Measurements from ENCODE around the gene POLR2J3. TPM values are rescaled to one million over a fixed set of nuclear protein-coding genes. Genes with fewer than 3 reads are reported as not detected.
A peak's percentile ranks its signal among the peaks of the same experiment; 100 is the strongest.
"Not testable (repeated sequence)": the region's sequence is repeated elsewhere in the genome, so short reads cannot be mapped to it uniquely, and the experiment has no call there.

POLR2J3 gene
- total RNA-seq, 2 donors from 2014 or later = 68.5 to 69.1 TPM

DNA sequence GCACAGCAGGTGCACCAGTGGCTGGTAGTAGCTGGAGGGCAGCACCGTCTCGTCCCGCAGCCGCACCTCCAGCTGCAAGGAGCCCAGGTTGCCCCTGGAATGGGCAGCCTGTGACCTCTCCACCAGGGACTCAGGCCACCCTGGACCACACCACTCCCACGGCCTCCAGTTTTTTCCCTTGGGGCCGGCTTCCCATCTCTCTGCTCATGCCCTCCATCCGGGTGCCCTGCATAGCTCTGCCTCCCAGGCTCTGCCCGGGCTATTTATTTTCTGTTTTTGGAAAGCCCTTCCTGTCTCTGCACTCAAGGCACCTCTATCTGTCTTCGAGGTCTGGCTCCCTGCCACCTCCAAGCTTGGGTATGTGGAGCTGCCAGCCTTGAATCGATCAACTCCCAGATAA lies 23.7 kb upstream of the POLR2J3 start:
- H3K36me3 Mint-ChIP-seq, H3K9me3 Mint-ChIP-seq, H3K27ac Mint-ChIP-seq, ATAC-seq: not testable (repeated sequence)
- DNase-seq (ENCODE audit: low spot score in 2 of 2) = peak in 1 of 2 donors; percentile 56

DNA sequence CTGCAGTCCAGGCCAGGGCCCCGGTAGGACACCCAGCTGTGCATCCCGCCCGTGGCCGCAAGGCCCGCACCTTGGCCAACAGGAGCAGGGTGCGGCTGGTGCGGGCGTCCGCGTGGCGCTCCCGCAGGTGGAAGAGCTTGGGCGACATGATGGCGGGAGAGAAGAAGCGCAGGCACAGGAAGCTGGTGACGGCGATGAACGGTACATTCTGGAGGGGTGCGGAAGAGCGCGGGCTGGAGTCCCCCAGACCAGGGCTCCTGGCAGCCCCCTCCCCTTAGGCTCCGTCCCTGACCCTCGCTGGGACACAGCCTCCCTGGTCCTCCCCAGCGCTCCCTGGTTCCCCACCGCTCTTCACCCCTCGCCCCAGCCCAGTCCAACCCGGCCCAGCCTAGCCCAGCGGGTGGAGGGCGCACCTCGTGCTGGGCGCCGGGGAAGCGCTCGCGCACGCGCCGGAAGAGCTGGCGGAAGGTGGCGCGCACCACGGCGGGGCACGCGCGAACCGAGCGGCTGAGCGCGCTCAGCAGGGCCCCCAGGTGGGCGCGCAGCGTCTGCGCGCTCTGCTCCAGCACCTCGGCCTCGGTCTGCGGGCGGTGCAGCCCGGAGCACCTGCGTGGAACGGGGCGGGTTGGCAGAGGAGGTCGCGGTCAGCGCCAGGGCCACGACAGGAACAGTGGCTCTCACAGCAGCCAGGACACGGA lies 21.4 kb upstream of the POLR2J3 start:
- not testable (repeated sequence) for H3K9me3 Mint-ChIP-seq
- ATAC-seq = peak; percentile 69 to 74

DNA sequence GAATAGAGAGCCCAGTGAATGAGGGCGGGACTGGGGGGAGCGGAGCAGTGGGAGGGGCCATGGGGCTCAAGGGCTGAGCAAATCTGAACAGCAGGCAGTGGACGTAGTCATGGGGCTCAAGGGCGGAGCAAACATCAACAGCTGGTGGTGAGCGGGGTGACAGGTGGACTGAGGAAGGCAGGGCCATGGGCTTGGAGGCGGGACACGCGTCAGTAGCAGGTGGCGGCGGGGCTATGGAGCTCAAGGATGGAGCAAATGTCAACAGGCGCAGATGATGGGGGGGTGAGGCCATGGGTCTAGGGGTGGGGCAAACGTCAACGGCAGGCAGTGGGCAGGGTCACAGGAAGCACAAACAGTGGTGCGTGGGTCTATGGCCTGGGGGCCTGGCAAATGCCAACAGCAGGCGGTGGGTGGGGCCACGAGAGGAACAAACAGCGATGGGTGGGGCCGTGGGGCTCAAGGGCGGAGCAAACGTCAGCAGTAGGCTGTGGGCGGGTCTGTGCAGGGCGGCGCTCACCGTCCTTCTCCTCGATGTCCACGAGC lies 20.2 kb upstream of the POLR2J3 start:
- H3K9me3 Mint-ChIP-seq, H3K36me3 Mint-ChIP-seq, H3K27ac Mint-ChIP-seq: not testable (repeated sequence)
- ATAC-seq (peak; percentile 67 to 71), DNase-seq (ENCODE audit: low spot score in 2 of 2) (peak in 1 of 2 donors; percentile 64)

More for the DNA sequence above, 21.4 kb upstream of the POLR2J3 start:
- not testable (repeated sequence) for DNase-seq (ENCODE audit: low spot score in 2 of 2); H3K36me3 Mint-ChIP-seq; H3K27ac Mint-ChIP-seq

DNA sequence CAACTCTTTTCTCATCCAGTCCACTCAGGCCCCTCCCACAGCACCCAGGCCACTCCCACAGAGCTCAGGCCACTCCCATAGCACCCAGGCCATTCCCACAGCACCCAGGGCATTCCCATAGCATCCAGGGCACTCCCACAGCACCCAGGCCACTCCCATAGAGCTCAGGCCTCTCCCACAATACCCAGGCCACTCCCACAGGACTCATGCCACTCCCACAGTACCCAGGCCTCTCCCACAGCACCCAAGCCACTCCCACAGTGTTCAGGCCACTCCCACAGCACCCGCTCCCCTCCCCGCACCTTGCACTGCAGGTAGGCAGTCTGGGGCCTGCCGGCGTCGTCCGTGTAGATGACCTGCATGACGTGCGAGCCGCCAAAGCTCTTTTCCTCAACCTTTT lies 17.5 kb upstream of the POLR2J3 start:
- peak; percentile 23 to 71 for ATAC-seq
- DNase-seq (ENCODE audit: low spot score in 2 of 2); H3K36me3 Mint-ChIP-seq; H3K9me3 Mint-ChIP-seq; H3K27ac Mint-ChIP-seq: not testable (repeated sequence)

DNA sequence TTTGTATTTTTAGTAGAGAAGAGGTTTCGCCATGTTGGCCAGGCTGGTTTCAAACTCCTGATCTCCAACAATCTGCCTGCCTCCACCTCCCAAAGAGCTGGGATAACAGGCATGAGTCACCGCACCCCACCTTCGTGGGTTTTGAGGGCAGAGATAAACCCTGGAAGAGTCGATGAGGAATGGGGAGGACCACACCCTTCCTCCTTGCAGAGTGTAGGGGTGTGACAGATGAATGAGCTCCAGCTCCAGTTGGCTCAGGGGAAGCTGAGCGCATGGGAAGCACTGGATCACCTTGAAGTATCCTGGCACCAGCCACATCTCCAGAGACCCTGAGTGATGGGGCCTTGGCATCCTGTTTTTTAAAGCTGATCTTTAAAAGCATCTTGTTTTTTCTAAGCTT lies 11.1 kb upstream of the POLR2J3 start:
- H3K36me3 Mint-ChIP-seq; H3K27ac Mint-ChIP-seq; H3K9me3 Mint-ChIP-seq; DNase-seq (ENCODE audit: low spot score in 2 of 2); ATAC-seq: not testable (repeated sequence)

DNA sequence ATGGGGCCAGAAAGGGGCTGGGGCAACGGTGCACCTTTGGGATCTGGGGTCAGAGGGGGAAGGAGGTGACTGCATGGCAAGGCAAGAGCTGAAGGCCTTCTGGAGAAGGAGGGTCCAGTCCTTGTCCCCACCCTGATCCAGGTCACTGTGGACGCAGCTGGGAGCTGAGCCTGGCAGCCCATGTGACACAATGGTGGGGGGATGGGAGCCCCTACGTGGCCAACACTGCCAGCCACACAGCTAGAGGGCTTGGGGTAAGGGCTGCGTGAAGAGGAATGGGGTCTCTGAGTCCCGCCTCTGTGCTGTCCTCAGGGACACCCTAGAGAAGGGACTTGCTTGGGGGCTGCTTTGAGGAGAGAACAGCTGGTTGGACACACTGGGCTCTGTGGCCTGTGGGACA lies 9.3 kb upstream of the POLR2J3 start:
- H3K36me3 Mint-ChIP-seq; ATAC-seq; H3K27ac Mint-ChIP-seq; H3K9me3 Mint-ChIP-seq; DNase-seq (ENCODE audit: low spot score in 2 of 2): not testable (repeated sequence)

GRCh38 chr7:102578486-102578885 lies 6.1 kb upstream of the POLR2J3 start:
- peak in 1 of 2 donors; percentile 55 for DNase-seq (ENCODE audit: low spot score in 2 of 2)
- not testable (repeated sequence) for ATAC-seq, H3K36me3 Mint-ChIP-seq, H3K9me3 Mint-ChIP-seq
- peak overlapping the region in 1 of 2 donors; percentile 4 for H3K27ac Mint-ChIP-seq

- not testable (repeated sequence) for ATAC-seq, H3K9me3 Mint-ChIP-seq, H3K36me3 Mint-ChIP-seq
- peak in 1 of 2 donors; percentile 53 for DNase-seq (ENCODE audit: low spot score in 2 of 2)
- peak overlapping the region in 1 of 2 donors; percentile 82 for H3K27ac Mint-ChIP-seq
These were observed 5.2 kb upstream of the POLR2J3 start for GRCh38 chr7:102577315-102578240.

DNA sequence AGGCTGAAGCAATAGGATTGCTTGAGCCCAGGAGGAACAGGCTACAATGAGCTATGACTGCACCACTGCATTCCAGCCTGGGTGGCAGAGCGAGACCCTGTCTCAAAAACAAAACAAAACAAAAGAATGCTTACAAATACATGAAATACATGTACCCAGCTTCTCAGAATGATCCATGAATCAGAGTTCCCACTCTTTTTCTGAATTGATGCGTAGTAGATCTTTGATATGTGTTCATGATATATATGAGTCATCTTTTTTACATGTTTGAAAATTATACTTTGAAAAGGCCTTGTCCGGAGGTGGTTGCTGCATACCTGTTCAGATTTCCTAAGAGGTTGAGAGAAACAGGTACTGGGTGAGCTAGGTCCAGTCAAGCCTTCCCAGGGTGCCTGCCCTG lies 4.0 kb upstream of the POLR2J3 start:
- not testable (repeated sequence) for H3K9me3 Mint-ChIP-seq; H3K36me3 Mint-ChIP-seq; DNase-seq (ENCODE audit: low spot score in 2 of 2)
- peak overlapping the region; percentile 82 to 94 for H3K27ac Mint-ChIP-seq
- peak; percentile 35 to 66 for ATAC-seq

DNA sequence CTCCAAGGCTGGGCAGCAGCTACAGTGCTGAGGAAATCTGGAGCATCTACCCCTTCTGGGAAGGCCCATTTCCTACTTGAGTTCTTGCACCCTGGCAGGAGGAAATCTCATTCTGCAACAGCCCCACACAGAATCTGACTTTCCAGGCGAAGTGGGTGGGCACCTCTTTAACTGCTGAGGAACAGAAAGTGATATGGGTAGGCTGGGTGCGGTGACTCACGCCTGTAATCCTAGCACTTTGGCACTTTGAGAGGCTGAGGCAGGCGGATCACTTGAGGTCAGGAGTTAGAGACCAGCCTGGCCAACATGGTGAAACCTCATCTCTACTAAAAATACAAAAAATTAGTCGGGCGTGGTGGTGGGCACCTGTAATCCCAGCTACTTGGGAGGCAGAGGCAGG lies 2.2 kb upstream of the POLR2J3 start:
- H3K36me3 Mint-ChIP-seq; H3K9me3 Mint-ChIP-seq; DNase-seq (ENCODE audit: low spot score in 2 of 2); ATAC-seq; H3K27ac Mint-ChIP-seq: not testable (repeated sequence)

DNA sequence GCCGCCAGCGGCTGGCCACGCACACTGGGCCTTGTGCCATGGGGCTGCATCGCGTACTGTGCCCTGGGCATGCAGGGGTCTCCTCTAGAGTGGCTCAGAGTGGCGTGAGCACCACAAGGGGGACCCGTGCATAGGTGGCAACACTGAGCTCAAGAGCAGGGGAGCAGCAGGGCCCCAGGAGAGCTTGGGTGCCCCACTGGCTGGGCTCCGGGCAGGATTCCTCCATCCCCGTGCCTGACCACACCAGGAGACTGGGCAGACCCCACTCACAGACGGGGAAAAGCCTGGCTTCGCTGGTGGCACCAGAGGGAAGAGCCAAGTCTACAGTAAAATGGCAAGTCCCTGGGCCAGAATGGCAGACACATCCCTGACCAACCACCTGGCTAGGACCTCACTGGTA lies 3.8 kb downstream of the POLR2J3 start:
- not testable (repeated sequence) for H3K9me3 Mint-ChIP-seq, H3K36me3 Mint-ChIP-seq, H3K27ac Mint-ChIP-seq, ATAC-seq
- peak in 1 of 2 donors; percentile 53 for DNase-seq (ENCODE audit: low spot score in 2 of 2)

GRCh38 chr7:102550808-102551422 lies 21.5 kb downstream of the POLR2J3 start, which contains the start of gene SPDYE2:
SPDYE2 (plus strand) TSS chr7:102551226; CDS start chr7:102553256, 2,030 bp downstream.
- H3K27ac Mint-ChIP-seq = peak within 1 kb of the TSS in 1 of 2 donors; percentile 55
- not testable (repeated sequence) for H3K36me3 Mint-ChIP-seq; H3K9me3 Mint-ChIP-seq; DNase-seq (ENCODE audit: low spot score in 2 of 2)
- peak in 1 of 2 donors; percentile 12 for ATAC-seq

- H3K9me3 Mint-ChIP-seq; DNase-seq (ENCODE audit: low spot score in 2 of 2); H3K36me3 Mint-ChIP-seq; H3K27ac Mint-ChIP-seq: not testable (repeated sequence)
- peak; percentile 59 to 63 for ATAC-seq
These were observed 26.0 kb downstream of the POLR2J3 start for GRCh38 chr7:102546353-102546752.

- peak in 1 of 2 donors; percentile 15 for ATAC-seq
- not testable (repeated sequence) for H3K36me3 Mint-ChIP-seq; H3K9me3 Mint-ChIP-seq; H3K27ac Mint-ChIP-seq; DNase-seq (ENCODE audit: low spot score in 2 of 2)
These were observed 27.1 kb downstream of the POLR2J3 start for GRCh38 chr7:102545288-102545687.

DNA sequence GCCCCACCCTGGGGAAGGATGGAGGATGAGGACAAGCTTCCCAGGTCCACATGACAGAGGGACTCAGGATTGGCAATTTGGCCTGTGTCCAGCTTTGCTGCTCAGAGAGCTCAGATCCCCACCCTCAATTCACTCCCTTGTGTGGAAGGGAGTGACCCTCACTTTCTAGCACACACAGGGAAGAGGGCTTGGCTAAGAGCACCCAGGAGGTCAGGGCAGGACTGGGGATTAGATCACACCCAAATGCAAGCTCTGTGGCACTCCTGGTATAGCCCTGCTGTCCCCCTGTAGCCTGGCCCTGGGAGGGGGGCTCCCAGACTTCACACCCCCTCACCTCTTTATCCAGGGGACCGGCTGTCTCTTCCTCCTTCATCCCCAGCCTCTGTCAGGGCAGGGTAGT lies 28.0 kb downstream of the POLR2J3 start:
- not testable (repeated sequence) for H3K9me3 Mint-ChIP-seq; H3K36me3 Mint-ChIP-seq; H3K27ac Mint-ChIP-seq; DNase-seq (ENCODE audit: low spot score in 2 of 2); ATAC-seq

GRCh38 chr7:102543596-102543995 lies 28.8 kb downstream of the POLR2J3 start, which contains the start of gene UPK3BL2:
UPK3BL2 (minus strand) TSS chr7:102543696; CDS start chr7:102543636, 60 bp downstream.
- DNase-seq (ENCODE audit: low spot score in 2 of 2); H3K9me3 Mint-ChIP-seq; ATAC-seq; H3K36me3 Mint-ChIP-seq: not testable (repeated sequence)
- H3K27ac Mint-ChIP-seq = peak within 1 kb of the TSS in 1 of 2 donors; percentile 77
